Measurements from ENCODE around the gene SLC12A7.

SLC12A7 gene

GRCh38 chr5:1144638-1145396, 33.0 kb upstream of the SLC12A7 start:
- no peak for TF ChIP-seq FOXP2 (optimal IDR thresholded peaks at IDR 0.05; ENCODE audit: borderline replicate concordance, extremely low read depth, extremely low read length, insufficient read depth)
- no peak for TF ChIP-seq SIN3A (IDR thresholded peaks at IDR 0.05; ENCODE audit: borderline replicate concordance, insufficient read depth, low read length)
- no peak for TF ChIP-seq TAF1 (IDR thresholded peaks at IDR 0.05; ENCODE audit: borderline replicate concordance, insufficient read depth, low read length)
- TF ChIP-seq REST (IDR thresholded peaks at IDR 0.05; ENCODE audit: insufficient read depth in 1 of 2, low read depth in 2 of 2, low read length in 2 of 2): no peak
- TF ChIP-seq POLR2AphosphoS5 (IDR thresholded peaks at IDR 0.05; ENCODE audit: low read depth, low read length): no peak

GRCh38 chr5:1144089-1144488, 32.2 kb upstream of the SLC12A7 start:
- TF ChIP-seq TAF1 (IDR thresholded peaks at IDR 0.05; ENCODE audit: borderline replicate concordance, insufficient read depth, low read length): no peak
- no peak for TF ChIP-seq POLR2AphosphoS5 (IDR thresholded peaks at IDR 0.05; ENCODE audit: low read depth, low read length)
- no peak for TF ChIP-seq SIN3A (IDR thresholded peaks at IDR 0.05; ENCODE audit: borderline replicate concordance, insufficient read depth, low read length)
- no peak for TF ChIP-seq REST (IDR thresholded peaks at IDR 0.05; ENCODE audit: insufficient read depth in 1 of 2, low read depth in 2 of 2, low read length in 2 of 2)
- TF ChIP-seq FOXP2 (optimal IDR thresholded peaks at IDR 0.05; ENCODE audit: borderline replicate concordance, extremely low read depth, extremely low read length, insufficient read depth): no peak

GRCh38 chr5:1143670-1143951, 31.7 kb upstream of the SLC12A7 start:
- TF ChIP-seq FOXP2 (optimal IDR thresholded peaks at IDR 0.05; ENCODE audit: borderline replicate concordance, extremely low read depth, extremely low read length, insufficient read depth): no peak
- TF ChIP-seq TAF1 (IDR thresholded peaks at IDR 0.05; ENCODE audit: borderline replicate concordance, insufficient read depth, low read length): no peak
- no peak for TF ChIP-seq SIN3A (IDR thresholded peaks at IDR 0.05; ENCODE audit: borderline replicate concordance, insufficient read depth, low read length)
- TF ChIP-seq POLR2AphosphoS5 (IDR thresholded peaks at IDR 0.05; ENCODE audit: low read depth, low read length): no peak
- no peak for TF ChIP-seq REST (IDR thresholded peaks at IDR 0.05; ENCODE audit: insufficient read depth in 1 of 2, low read depth in 2 of 2, low read length in 2 of 2)

DNA sequence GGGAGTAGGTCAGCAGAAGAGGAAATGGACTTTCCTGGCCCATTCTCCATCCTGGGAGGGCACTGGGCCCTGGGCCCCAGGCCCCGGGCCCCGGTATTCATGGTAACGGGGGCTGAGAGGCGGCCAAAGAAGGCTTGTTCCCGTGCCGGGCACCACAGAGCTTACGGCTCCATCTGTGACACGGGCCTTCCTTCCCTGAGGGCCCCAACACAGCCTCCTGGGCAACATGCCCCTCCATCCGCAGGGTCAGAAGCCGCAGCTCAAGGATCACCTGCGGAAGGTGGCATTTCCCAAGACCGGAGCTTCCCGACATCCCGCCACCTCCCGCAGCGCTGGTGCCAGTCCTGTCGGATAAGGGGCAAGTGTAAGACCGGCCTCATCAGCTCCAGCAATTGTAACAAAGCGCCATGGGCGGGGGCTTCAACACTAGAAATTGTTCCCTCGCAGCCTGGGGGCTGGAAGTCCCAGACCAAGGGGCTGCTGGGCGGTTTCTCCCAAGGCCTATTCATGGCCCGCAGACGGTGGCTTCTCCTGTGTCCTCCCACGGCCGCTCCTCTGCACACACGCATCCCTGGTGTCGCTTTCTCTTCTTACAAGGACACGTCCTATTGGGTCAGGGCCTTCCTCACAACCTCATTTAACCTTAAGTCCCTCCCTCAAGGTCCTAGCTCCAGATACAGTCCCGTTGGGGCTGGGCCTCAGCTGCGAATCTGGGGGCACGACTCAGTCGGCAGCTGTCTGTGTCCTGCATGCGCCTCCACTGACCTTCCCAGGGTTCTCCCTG, 31.2 kb upstream of the SLC12A7 start:
- no peak for TF ChIP-seq POLR2AphosphoS5 (IDR thresholded peaks at IDR 0.05; ENCODE audit: low read depth, low read length)
- TF ChIP-seq SIN3A (IDR thresholded peaks at IDR 0.05; ENCODE audit: borderline replicate concordance, insufficient read depth, low read length): no peak
- no peak for TF ChIP-seq REST (IDR thresholded peaks at IDR 0.05; ENCODE audit: insufficient read depth in 1 of 2, low read depth in 2 of 2, low read length in 2 of 2)
- TF ChIP-seq FOXP2 (optimal IDR thresholded peaks at IDR 0.05; ENCODE audit: borderline replicate concordance, extremely low read depth, extremely low read length, insufficient read depth): no peak
- TF ChIP-seq TAF1 (IDR thresholded peaks at IDR 0.05; ENCODE audit: borderline replicate concordance, insufficient read depth, low read length): no peak

All from PFSK-1 (cell line).